Loucy (cell line): ENCODE results near the gene ANKRD23.

ENCODE experiments used
- H2AFZ ChIP-seq: fragments of 200-600 bp; sonication (generic); 2 replicates; pipeline ENCODE4 v1.6.0; 2016; ENCODE audit warnings: antibody characterized with exemption, mild to moderate bottlenecking, low read length, moderate library complexity
- H3F3A ChIP-seq: fragments of 200-600 bp; 2 replicates; pipeline ENCODE4 v1.6.0; 2016; ENCODE audit warnings: antibody characterized with exemption, low read depth, mild to moderate bottlenecking
- H3K27me3 ChIP-seq: fragments of 200-600 bp; sonication (generic); 2 replicates; pipeline ENCODE4 v1.6.1; 2014; ENCODE audit warnings: low read length, mild to moderate bottlenecking; ENCODE audit not compliant: insufficient read depth, poor library complexity, severe bottlenecking
- H3K36me3 ChIP-seq: fragments of 200-600 bp; sonication (generic); 2 replicates; pipeline ENCODE4 v1.6.1; 2016; ENCODE audit warnings: low read length; ENCODE audit not compliant: insufficient read depth
- H3K4me1 ChIP-seq: fragments of 200-600 bp; sonication (generic); 2 replicates; pipeline ENCODE4 v1.5.1; 2014; ENCODE audit warnings: low read length, mild to moderate bottlenecking; ENCODE audit not compliant: insufficient read depth, poor library complexity, severe bottlenecking
- H3K4me2 ChIP-seq: fragments of 200-600 bp; sonication (generic); 2 replicates; pipeline ENCODE4 v1.6.0; 2014; ENCODE audit warnings: antibody characterized with exemption, low read length, low read depth, mild to moderate bottlenecking; ENCODE audit not compliant: poor library complexity, severe bottlenecking
- H3K4me3 ChIP-seq: fragments of 200-600 bp; sonication (generic); 2 replicates; pipeline ENCODE4 v1.5.1; 2014; ENCODE audit warnings: low read length, mild to moderate bottlenecking, mixed read lengths; ENCODE audit not compliant: poor library complexity, severe bottlenecking
- H3K79me2 ChIP-seq: fragments of 200-600 bp; sonication (generic); 2 replicates; pipeline ENCODE4 v1.6.1; 2014; ENCODE audit warnings: low read length; ENCODE audit not compliant: insufficient read depth
- H3K9ac ChIP-seq: fragments of 200-600 bp; sonication (generic); 2 replicates; pipeline ENCODE4 v1.6.0; 2014; ENCODE audit warnings: mild to moderate bottlenecking, low read depth, low read length, moderate library complexity; ENCODE audit not compliant: poor library complexity, severe bottlenecking
- H3K9me2 ChIP-seq: fragments of 200-600 bp; sonication (generic); replicated peaks from 2 replicates; pipeline ENCODE4 v1.6.1; 2016; ENCODE audit warnings: low read depth, low read length, mixed read lengths
- H3K9me3 ChIP-seq: fragments of 200-600 bp; sonication (generic); 2 replicates; pipeline ENCODE4 v1.6.1; 2014; ENCODE audit warnings: mild to moderate bottlenecking, antibody characterized with exemption, low read length, low read depth; ENCODE audit not compliant: insufficient read depth
- H4K20me1 ChIP-seq: fragments of 200-600 bp; sonication (generic); 2 replicates; pipeline ENCODE4 v1.6.0; 2014; ENCODE audit warnings: antibody characterized with exemption, low read length, mild to moderate bottlenecking; ENCODE audit not compliant: insufficient read depth, poor library complexity, severe bottlenecking
- EZH2phosphoT487 ChIP-seq: fragments of 200-600 bp; IDR thresholded peaks from 2 replicates; pipeline ENCODE4 v1.6.1; 2018; ENCODE audit warnings: antibody characterized with exemption, mild to moderate bottlenecking, moderate library complexity, borderline replicate concordance
- TF ChIP-seq, protein P1 (sequence below): fragments of 200-600 bp; sonication (generic); conservative IDR thresholded peaks from 2 replicates; pipeline ENCODE4 v1.5.1; 2014; ENCODE audit warnings: mild to moderate bottlenecking, antibody characterized with exemption, low read length

ANKRD23 gene

DNA sequence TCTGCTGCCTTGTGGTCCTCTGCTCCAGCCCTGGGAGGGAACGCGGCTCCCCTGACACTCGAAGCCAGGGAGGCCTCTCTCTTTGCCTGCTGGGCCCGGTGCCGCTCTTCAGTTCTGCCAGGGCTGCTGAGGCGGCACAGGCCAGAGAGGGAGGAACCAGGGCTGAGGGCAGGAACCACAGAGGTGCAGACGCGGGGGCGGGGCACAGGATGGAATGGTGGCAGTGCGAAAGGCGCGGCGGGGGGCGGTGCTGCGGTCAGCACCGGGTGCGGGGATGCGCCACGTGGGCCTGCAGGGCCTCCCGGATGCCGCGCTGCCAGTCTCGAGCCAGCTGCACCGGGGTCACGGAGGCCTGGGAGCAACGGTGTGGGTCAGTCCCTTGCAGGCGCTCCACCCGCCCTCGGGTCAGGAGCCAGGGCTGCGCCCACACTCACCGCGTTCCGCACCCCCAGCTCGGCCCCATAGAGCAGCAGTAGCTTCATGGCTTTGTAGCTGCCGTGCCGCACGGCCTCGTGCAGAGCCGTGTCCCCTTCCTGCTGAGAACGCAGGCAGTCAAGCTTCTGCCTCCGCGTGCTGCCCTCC is 4.4 kb downstream of the ANKRD23 start:
- H3K9ac ChIP-seq, result no peak overlapping the region
- H3K9me2 ChIP-seq, result no peaks in the 10 kb centered on the region
- H3F3A ChIP-seq, result no peaks in the 10 kb centered on the region
- H3K4me1 ChIP-seq, result no peaks in the 10 kb centered on the region
- no peaks in the 10 kb centered on the region for H3K27me3 ChIP-seq
- no peaks in the 10 kb centered on the region for H3K9me3 ChIP-seq
- H4K20me1 ChIP-seq, result no peaks in the 10 kb centered on the region
- no peak for TF ChIP-seq EZH2phosphoT487
- TF ChIP-seq, protein P1, sequence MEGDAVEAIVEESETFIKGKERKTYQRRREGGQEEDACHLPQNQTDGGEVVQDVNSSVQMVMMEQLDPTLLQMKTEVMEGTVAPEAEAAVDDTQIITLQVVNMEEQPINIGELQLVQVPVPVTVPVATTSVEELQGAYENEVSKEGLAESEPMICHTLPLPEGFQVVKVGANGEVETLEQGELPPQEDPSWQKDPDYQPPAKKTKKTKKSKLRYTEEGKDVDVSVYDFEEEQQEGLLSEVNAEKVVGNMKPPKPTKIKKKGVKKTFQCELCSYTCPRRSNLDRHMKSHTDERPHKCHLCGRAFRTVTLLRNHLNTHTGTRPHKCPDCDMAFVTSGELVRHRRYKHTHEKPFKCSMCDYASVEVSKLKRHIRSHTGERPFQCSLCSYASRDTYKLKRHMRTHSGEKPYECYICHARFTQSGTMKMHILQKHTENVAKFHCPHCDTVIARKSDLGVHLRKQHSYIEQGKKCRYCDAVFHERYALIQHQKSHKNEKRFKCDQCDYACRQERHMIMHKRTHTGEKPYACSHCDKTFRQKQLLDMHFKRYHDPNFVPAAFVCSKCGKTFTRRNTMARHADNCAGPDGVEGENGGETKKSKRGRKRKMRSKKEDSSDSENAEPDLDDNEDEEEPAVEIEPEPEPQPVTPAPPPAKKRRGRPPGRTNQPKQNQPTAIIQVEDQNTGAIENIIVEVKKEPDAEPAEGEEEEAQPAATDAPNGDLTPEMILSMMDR, result no peak
- no peak overlapping the region for H3K4me2 ChIP-seq
- no peak overlapping the region for H2AFZ ChIP-seq
- no peak overlapping the region for H3K4me3 ChIP-seq
- peaks cover 6% of the 10 kb centered on the region; the same call in 1 of the 2 replicates for H3K36me3 ChIP-seq
- no peaks in the 10 kb centered on the region for H3K79me2 ChIP-seq

DNA sequence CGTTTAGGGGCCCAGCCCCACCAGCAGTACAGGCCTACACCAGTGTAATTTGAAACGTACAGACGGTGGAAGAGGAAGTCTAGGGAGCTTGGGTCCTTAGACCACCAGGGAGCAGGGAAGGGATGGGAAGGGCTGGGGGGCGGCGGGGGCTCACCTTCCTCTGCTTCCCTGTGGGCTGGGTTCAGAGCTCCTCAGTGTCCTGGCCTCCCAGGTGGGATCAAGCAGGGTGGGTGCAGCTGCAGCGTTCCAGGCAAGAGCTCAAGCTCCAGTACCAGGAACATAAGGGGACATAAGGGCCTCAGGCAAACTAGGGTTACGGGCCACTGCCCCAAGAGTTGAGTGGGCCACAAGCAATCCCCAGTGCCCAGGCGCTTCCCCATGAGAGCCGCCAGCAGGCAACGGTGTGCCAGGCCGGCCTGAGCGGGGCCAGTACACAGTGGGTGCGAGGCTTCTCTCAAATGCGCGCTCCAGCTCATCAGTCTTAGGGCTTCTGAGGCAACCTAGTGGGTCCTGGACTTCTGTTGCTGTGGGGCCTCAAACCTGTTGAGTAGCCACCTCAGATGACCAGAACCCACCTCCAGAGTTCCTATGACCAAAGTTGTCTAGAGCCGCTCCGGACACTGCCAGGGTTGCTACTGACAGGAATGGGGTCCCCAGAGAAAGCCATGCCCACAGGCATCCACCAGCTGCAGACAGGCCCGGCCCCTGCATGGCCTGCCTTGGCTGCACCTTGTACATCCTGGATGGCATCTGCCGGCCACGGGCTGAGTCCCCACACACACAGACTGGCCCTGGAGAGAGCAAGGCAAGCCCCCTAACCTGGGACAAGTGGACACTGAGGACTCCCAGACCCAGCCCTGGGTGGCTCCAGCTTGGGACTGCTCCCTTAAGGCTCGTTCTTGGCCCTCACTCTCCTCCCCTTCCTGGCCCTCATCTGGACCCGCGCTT is 5.2 kb downstream of the ANKRD23 start:
- Histone ChIP-seq H3K9me3 (no peaks in the 10 kb centered on the region), H3K36me3 (peaks cover 9% of the 10 kb centered on the region; the same call in 1 of the 2 replicates), H3K79me2 (no peaks in the 10 kb centered on the region), H3F3A (no peaks in the 10 kb centered on the region), H2AFZ (no peak overlapping the region), H3K9me2 (no peaks in the 10 kb centered on the region), H3K9ac (no peak overlapping the region), H3K4me1 (no peaks in the 10 kb centered on the region), H4K20me1 (no peaks in the 10 kb centered on the region), H3K4me3 (no peak overlapping the region), H3K4me2 (no peak overlapping the region), H3K27me3 (no peaks in the 10 kb centered on the region)
- TF ChIP-seq, protein P1, result no peak
- TF ChIP-seq EZH2phosphoT487, result no peak

DNA sequence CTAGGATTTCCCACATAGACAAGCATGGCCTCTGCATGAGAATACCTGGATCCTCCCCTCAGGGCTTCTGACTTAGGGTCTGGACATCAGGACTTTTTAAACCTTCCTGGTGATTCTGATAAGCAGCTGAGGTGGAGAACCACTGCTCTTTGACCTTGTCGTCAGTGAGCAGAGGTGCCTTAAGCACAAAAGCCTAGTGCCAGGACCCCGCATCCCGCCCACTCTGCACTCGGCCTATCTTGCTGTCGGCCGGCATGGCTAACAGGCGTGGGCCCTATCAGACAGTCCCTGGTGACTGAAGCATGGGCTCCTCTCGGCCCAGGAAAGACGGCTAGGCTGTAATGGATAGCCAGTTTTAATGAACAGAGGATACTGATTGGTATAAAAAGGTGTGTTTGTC is 6.2 kb downstream of the ANKRD23 start:
- no peaks in the 10 kb centered on the region for H3K27me3 ChIP-seq
- TF ChIP-seq, protein P1, result no peak
- no peak for TF ChIP-seq EZH2phosphoT487
- H2AFZ ChIP-seq, result no peak overlapping the region
- no peak overlapping the region for H3K4me2 ChIP-seq
- no peaks in the 10 kb centered on the region for H3K9me3 ChIP-seq
- H3K79me2 ChIP-seq, result no peaks in the 10 kb centered on the region
- H3K36me3 ChIP-seq, result peaks cover 19% of the 10 kb centered on the region; the same call in 1 of the 2 replicates
- H3K4me3 ChIP-seq, result no peak overlapping the region
- no peak overlapping the region for H3K9ac ChIP-seq
- H3F3A ChIP-seq, result no peaks in the 10 kb centered on the region
- H4K20me1 ChIP-seq, result no peaks in the 10 kb centered on the region
- no peaks in the 10 kb centered on the region for H3K4me1 ChIP-seq
- no peaks in the 10 kb centered on the region for H3K9me2 ChIP-seq
